GM12801 (cell line): ENCODE results near the gene MAST3.

Experiments
- TF ChIP-seq, protein P1 (sequence below): IDR thresholded peaks from one replicate; pipeline ENCODE4 v1.5.1; 2011; ENCODE audit warnings: control low read depth; ENCODE audit not compliant: insufficient read length; ENCODE audit errors: extremely low read depth

The MAST3 gene

DNA sequence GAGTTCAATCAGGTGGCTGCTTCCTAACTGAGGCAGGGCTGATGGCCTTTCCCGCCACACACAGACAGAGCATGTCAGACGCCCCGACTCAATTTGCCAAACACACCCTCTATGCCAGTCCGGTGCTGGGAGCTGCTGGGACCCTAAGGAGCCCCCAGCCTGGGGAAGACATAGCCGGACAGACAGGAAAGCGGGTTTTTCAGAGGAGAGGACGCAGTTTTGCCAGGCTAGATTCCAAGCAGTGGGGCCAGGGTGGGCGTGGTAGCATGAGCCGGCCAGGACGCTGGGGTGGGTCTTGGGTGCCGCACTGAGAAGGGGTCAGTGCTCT is 19.8 kb downstream of the MAST3 start:
- TF ChIP-seq, protein P1, sequence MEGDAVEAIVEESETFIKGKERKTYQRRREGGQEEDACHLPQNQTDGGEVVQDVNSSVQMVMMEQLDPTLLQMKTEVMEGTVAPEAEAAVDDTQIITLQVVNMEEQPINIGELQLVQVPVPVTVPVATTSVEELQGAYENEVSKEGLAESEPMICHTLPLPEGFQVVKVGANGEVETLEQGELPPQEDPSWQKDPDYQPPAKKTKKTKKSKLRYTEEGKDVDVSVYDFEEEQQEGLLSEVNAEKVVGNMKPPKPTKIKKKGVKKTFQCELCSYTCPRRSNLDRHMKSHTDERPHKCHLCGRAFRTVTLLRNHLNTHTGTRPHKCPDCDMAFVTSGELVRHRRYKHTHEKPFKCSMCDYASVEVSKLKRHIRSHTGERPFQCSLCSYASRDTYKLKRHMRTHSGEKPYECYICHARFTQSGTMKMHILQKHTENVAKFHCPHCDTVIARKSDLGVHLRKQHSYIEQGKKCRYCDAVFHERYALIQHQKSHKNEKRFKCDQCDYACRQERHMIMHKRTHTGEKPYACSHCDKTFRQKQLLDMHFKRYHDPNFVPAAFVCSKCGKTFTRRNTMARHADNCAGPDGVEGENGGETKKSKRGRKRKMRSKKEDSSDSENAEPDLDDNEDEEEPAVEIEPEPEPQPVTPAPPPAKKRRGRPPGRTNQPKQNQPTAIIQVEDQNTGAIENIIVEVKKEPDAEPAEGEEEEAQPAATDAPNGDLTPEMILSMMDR: no peak

DNA sequence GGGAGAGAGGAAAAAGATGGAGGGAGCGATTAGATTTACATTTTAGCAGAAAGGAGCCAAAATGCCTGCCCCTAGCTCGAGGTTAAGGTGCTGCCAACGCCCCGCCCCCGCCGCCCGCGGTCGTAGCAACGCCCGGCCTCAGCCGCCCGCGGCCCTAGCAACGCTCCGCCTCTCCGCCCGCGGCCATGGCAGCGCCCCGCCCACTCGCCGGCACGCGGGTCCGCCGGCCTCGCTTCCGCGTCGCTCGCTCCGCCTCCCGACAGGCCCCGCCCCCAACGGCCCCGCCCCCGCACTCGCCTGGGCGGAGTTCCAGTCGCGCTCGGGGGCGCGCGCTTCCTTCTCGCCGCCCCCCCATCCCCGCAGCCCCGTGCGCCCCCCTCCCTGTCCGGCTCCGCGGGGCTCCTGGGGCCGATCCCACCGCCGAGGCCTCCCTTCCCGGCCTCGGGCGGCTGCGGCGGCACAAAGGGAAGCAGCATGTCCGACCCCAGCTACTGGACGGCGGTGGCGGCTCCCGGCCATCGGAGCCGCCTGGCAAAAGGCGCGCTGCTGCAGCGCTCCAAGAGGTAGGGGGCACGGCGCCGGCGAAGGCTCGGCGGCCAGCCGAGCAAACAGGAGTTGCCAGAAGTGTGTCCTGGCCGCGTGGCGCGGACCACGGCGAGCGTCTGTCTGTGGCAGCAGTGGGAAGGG is 20.3 kb downstream of the MAST3 start:
- TF ChIP-seq, protein P1: no peak

DNA sequence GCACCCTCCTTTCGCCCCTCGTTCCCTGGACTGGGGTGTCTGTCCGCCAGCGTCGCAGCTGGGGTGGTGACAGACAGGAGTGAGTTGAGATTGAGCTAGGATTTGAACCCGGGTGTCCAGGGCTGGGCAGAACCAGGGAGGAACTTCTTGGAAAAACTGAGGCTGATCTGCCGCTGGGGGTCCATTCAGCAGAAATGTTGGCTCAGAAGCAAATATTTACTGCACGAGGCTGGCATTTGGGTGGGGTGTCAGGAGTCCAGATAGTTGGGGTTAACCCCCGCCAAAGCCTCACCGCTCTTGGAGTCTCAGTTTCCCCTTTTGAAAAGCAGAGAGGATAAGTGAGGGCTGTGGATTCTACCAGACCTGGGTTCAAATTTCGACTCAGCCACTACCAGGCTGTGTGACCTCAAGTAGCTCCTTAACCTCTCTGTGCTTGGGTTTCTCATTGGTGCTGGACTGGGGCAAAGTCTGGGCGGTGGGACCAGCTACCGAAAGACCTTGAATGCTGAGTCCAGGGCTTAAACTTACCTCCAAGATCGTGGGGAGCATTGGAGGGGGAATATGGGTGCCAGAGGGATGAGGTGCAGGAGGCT is 20.9 kb downstream of the MAST3 start:
- TF ChIP-seq, protein P1: no peak

DNA sequence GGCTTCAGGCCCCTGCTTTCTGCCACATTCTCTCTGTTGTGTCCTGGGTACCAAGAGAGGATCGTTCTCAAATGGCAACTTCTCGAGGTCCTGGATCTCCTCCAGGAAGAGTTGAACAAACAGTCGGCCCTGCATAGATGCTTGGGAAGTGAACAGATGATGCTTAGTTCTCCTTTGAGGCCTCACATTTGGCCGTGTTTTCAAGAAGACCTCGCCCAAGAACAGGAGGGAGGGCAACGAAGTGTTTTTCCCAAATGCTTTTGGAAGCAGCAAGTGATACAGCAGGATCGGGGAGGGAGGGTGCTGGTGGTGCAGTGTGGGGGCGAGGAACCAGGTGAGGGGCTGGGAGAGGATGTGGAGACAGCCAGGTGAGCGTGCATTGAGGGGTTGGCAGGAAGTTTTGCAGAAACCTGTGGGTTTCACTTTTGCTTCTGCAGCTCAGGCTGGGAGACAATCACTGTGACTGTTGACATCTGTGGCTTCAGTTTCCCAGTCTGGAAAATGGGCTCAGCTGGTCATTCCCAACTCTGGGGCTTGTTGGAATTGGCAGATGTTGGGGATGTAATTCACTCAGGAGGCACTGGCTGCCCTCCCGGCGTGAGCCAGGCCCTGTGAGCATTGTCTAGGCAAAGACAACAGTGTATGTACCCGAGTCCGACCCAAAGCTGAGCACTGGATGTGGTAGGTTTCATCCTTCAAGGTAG is 21.6 kb downstream of the MAST3 start:
- TF ChIP-seq, protein P1: no peak

DNA sequence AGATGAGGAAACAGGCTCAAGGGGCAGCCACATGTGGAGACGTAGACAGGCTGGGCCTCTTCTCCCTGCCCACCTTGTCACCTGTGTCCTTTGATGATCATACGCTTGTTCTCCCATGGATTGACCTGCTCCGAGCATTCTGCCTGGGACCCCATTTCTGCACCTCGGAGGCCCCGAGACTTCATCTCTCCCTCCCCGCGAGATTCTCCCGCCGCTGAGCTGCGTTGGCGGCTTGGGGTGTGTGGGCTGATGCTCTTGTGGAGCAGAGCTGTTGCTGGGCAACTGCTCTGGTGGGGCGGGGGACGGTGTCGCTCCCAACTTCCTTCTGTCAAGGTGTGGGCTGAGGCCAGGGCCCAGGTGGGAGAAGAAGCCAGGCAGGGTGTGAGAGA is 22.1 kb downstream of the MAST3 start:
- TF ChIP-seq, protein P1: no peak

DNA sequence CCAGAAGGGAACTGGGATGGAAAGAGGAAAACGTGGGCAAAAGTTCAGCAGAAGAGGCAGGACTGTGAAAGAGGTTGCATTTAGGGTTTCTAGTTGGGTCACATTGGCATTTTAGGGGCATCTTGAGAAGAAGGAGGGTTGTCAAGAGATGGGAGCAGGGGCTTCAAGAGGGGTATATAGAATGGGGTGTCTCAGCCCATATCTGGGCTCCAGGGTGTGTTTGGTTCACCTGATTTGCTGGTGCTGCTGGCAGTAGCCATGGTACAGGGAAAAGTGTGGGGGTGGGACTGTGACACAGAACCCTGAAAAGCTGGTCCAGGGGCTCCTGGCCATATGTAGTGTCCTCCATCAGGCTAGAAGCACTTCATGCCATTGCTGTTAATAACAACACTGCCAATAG is 22.5 kb downstream of the MAST3 start:
- TF ChIP-seq, protein P1: no peak

DNA sequence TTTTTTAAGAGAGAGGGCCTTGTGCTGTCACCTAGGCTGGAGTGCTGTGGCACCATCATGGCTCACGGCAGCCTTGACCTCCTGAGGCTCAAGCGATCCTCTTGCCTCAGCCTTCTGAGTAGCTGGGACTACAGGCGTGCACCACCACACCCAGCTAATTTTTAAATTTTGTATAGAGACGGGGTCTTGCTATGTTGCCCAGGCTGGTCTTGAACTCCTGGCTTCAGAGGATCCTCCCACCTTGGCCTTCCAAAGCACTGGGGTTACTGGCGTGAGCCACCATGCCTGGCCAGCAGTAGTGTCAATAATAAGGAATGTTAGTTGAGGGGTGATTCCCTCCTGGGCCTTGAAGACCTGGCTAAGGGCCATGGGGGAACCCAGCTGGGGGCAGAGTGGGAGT is 23.6 kb downstream of the MAST3 start:
- TF ChIP-seq, protein P1: no peak
